GM23248 (cell line): ENCODE results near the gene C2orf78. TPM values are rescaled to one million over a fixed set of nuclear protein-coding genes. Genes with fewer than 3 reads are reported as not detected.

ENCODE experiments used
- DNase-seq: peaks from one replicate; pipeline ENCODE4 v3.0.0-alpha.2; 2015
- H2AFZ ChIP-seq: fragments of 200-600 bp; sonication (generic); 2 replicates; pipeline ENCODE4 v1.6.1; 2016; ENCODE audit warnings: antibody characterized with exemption
- H3F3A ChIP-seq: fragments of 200-600 bp; sonication (generic); 2 replicates; pipeline ENCODE4 v1.6.1; 2016; ENCODE audit warnings: mild to moderate bottlenecking, antibody characterized with exemption, mixed run types; ENCODE audit not compliant: insufficient read depth
- H3K27ac ChIP-seq: fragments of 200-600 bp; sonication (generic); 2 replicates; pipeline ENCODE4 v1.5.1; 2016; ENCODE audit warnings: mild to moderate bottlenecking
- H3K27me3 ChIP-seq: fragments of 200-600 bp; sonication (generic); replicated peaks from 2 replicates; pipeline ENCODE4 v1.6.1; 2016; ENCODE audit warnings: mild to moderate bottlenecking; ENCODE audit not compliant: insufficient read depth
- H3K36me3 ChIP-seq: fragments of 200-600 bp; sonication (generic); 2 replicates; pipeline ENCODE4 v1.6.1; 2016; ENCODE audit warnings: low read depth, mild to moderate bottlenecking
- H3K4me1 ChIP-seq: fragments of 200-600 bp; sonication (generic); 2 replicates; pipeline ENCODE4 v1.6.1; 2016; ENCODE audit warnings: mild to moderate bottlenecking; ENCODE audit not compliant: insufficient read depth
- H3K4me2 ChIP-seq: fragments of 200-600 bp; sonication (generic); one replicate; pipeline ENCODE4 v1.6.1; 2016; ENCODE audit warnings: mild to moderate bottlenecking; ENCODE audit not compliant: unreplicated experiment
- H3K4me3 ChIP-seq: fragments of 200-600 bp; sonication (generic); 2 replicates; pipeline ENCODE4 v1.5.1; 2016; ENCODE audit warnings: mild to moderate bottlenecking
- H3K79me2 ChIP-seq: fragments of 200-600 bp; sonication (generic); 2 replicates; pipeline ENCODE4 v1.6.1; 2016; ENCODE audit warnings: mild to moderate bottlenecking; ENCODE audit not compliant: insufficient read depth
- H3K9ac ChIP-seq: fragments of 200-600 bp; sonication (generic); 2 replicates; pipeline ENCODE4 v1.6.1; 2016; ENCODE audit warnings: mild to moderate bottlenecking
- H3K9me2 ChIP-seq: fragments of 200-600 bp; sonication (generic); 2 replicates; pipeline ENCODE4 v1.6.1; 2016; ENCODE audit warnings: mixed run types, mild to moderate bottlenecking, moderate library complexity; ENCODE audit not compliant: insufficient read depth
- H3K9me3 ChIP-seq: fragments of 200-600 bp; sonication (generic); one replicate; pipeline ENCODE4 v1.6.1; 2017; ENCODE audit warnings: low read depth
- H4K20me1 ChIP-seq: fragments of 200-600 bp; sonication (generic); 2 replicates; pipeline ENCODE4 v1.6.0; 2016; ENCODE audit not compliant: insufficient read depth
- EZH2 ChIP-seq: fragments of 200-600 bp; sonication (generic); IDR thresholded peaks from 2 replicates; pipeline ENCODE4 v1.6.1; 2018; ENCODE audit warnings: antibody characterized with exemption, mild to moderate bottlenecking; ENCODE audit not compliant: insufficient read depth, poor library complexity, severe bottlenecking
- EZH2phosphoT487 ChIP-seq: fragments of 200-600 bp; sonication (generic); IDR thresholded peaks from 2 replicates; pipeline ENCODE4 v1.6.1; 2018; ENCODE audit warnings: antibody characterized with exemption, moderate library complexity, mild to moderate bottlenecking, low read depth; ENCODE audit not compliant: insufficient read depth
- WGBS, 2 experiments: methylation state at CpG; one replicate each; pipeline ENCODE4 v1.1.6; 2015 to 2017; ENCODE audit warnings: low lambda C conversion rate in 2 of 2, low coverage in 1 of 2; ENCODE audit errors: missing lambda C conversion rate in 2 of 2; 5-methylcytosine and 5-hydroxymethylcytosine counted together
- in situ Hi-C: fragments of 300-500 bp; cut with MboI; formaldehyde crosslinking; loops from 2 replicates; pipeline ENCODE4 v1.15.0; 2020
- polyA plus RNA-seq: library from polyadenylated mRNA; unstranded; fragments of >200 nt; fragmentation: Nextera tagmentation; extraction: Ambion mirVana; gene quantifications from 2 replicates; pipeline ENCODE4 v1.2.1, GENCODE V29; 2016
- total RNA-seq: library from RNA; depleted of rRNA; stranded (reverse); fragments of >200 nt; shearing (Covaris generic); gene quantifications from 2 replicates; pipeline ENCODE4 v1.2.3, GENCODE V29; 2014

C2orf78 gene
- total and polyA plus RNA-seq, 2 experiments from 2014 or later, result not detected

DNA sequence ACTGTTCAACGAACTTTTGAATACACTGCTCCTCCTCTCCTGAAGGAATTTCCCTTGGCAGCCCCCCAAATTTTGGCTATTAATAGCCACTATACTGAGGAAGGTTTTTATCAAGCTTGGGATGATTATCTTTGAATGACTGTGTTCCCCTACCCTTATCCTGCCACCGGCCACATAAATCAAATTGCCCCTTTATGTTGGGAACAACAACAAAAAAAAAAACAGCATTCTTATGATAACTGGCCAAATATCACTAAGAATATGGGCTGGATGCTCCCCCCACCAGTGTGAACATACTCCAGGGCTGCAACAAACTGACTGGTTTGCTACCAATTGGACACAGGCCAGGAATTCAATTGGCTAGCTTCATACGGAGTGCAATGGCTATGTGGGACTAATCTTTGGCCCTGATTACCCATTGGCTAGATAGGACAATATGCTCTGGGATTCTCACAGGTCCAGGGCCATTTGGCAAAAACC lies 24.7 kb upstream of the C2orf78 start:
- Histone ChIP-seq H3F3A (0 out of 2 replicates have a peak, but pooled peaks cover 9% of the 10 kb centered on the region), H3K9ac (no peak overlapping the region), H4K20me1 (no peaks in the 10 kb centered on the region; the same call in 1 of the 2 replicates), H2AFZ (no peak overlapping the region), H3K4me2 (no peak overlapping the region), H3K9me3 (no peaks in the 10 kb centered on the region), H3K36me3 (peaks cover 27% of the 10 kb centered on the region), H3K4me3 (no peak overlapping the region), H3K27me3 (no peaks in the 10 kb centered on the region), H3K9me2 (no peaks in the 10 kb centered on the region), H3K4me1 (peaks cover 7% of the 10 kb centered on the region), H3K27ac (no peak overlapping the region), H3K79me2 (no peaks in the 10 kb centered on the region; the same call in 1 of the 2 replicates)
- TF ChIP-seq EZH2phosphoT487, result no peak
- TF ChIP-seq EZH2, result no peak
- in situ Hi-C loops, result no loop called here
- 30 to 36% methylated on average over 3 of the region's 3 CpGs for WGBS, 2 experiments
- DNase-seq, result peak; percentile 45

- no peaks in the 10 kb centered on the region; the same call in 1 of the 2 replicates for H4K20me1 ChIP-seq
- TF ChIP-seq EZH2 (no peak), EZH2phosphoT487 (no peak)
- 83 to 88% methylated on average over 2 of the region's 2 CpGs for WGBS, 2 experiments
- no peak overlapping the region for H3K4me2 ChIP-seq
- no peak overlapping the region for H3K4me3 ChIP-seq
- no peaks in the 10 kb centered on the region; the same call in 1 of the 2 replicates for H3K79me2 ChIP-seq
- H3K9me3 ChIP-seq, result no peaks in the 10 kb centered on the region
- 0 out of 2 replicates have a peak, but pooled peaks cover 9% of the 10 kb centered on the region for H3F3A ChIP-seq
- no peak overlapping the region for H2AFZ ChIP-seq
- in situ Hi-C loops, result no loop called here
- H3K4me1 ChIP-seq, result peaks cover 7% of the 10 kb centered on the region
- H3K27ac ChIP-seq, result no peak overlapping the region
- peak; percentile 15 for DNase-seq
- H3K27me3 ChIP-seq, result no peaks in the 10 kb centered on the region
- peaks cover 33% of the 10 kb centered on the region for H3K36me3 ChIP-seq
- H3K9me2 ChIP-seq, result no peaks in the 10 kb centered on the region
- no peak overlapping the region for H3K9ac ChIP-seq
These were observed 24.1 kb upstream of the C2orf78 start for GRCh38 chr2:73759904-73760303.

DNA sequence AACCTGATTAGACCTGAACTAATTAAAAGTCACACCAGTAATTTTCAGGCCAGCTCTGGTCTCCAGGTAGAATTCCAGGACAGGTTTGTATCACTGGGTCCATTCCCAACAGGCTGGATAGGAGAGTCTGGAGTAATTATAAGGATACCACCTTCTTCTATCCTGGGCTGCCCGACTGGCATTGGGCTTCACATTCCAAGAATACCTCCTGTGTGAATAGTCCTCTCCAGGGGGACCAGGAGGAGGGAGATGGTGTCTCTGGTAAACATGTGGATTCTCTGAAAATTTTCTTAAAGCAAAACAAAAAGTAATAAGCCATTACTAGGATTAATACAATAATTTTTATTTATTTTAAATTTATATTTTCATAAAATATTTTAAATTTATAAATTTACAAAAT lies 21.4 kb upstream of the C2orf78 start:
- no peaks in the 10 kb centered on the region; the same call in 1 of the 2 replicates for H4K20me1 ChIP-seq
- TF ChIP-seq EZH2phosphoT487 (no peak), EZH2 (no peak)
- no peak overlapping the region for H3K4me3 ChIP-seq
- H3K27me3 ChIP-seq, result no peaks in the 10 kb centered on the region
- H3K9me2 ChIP-seq, result no peaks in the 10 kb centered on the region
- in situ Hi-C loops, result no loop called here
- no peak overlapping the region for H3K4me2 ChIP-seq
- no peak overlapping the region for H3K9ac ChIP-seq
- H3K79me2 ChIP-seq, result peaks cover 3% of the 10 kb centered on the region
- no peaks in the 10 kb centered on the region for H3K9me3 ChIP-seq
- WGBS, 2 experiments, result 78 to 92% methylated on average over 1 of the region's 1 CpG
- peaks cover 7% of the 10 kb centered on the region for H3K4me1 ChIP-seq
- H3K27ac ChIP-seq, result no peak overlapping the region
- H2AFZ ChIP-seq, result no peak overlapping the region
- DNase-seq, result no peak
- 0 out of 2 replicates have a peak, but pooled peaks cover 9% of the 10 kb centered on the region for H3F3A ChIP-seq
- H3K36me3 ChIP-seq, result peaks cover 49% of the 10 kb centered on the region

GRCh38 chr2:73764945-73765344 lies 19.0 kb upstream of the C2orf78 start:
- no peak overlapping the region for H3K27ac ChIP-seq
- no peaks in the 10 kb centered on the region; the same call in 1 of the 2 replicates for H4K20me1 ChIP-seq
- H3K4me2 ChIP-seq, result no peak overlapping the region
- H3K9me3 ChIP-seq, result no peaks in the 10 kb centered on the region
- 0 out of 2 replicates have a peak, but pooled peaks cover 7% of the 10 kb centered on the region for H3F3A ChIP-seq
- H2AFZ ChIP-seq, result no peak overlapping the region
- peaks cover 72% of the 10 kb centered on the region for H3K36me3 ChIP-seq
- WGBS, 2 experiments, result 100% methylated on average over 1 of the region's 1 CpG
- in situ Hi-C loops, result no loop called here
- no peak overlapping the region for H3K9ac ChIP-seq
- no peaks in the 10 kb centered on the region for H3K4me1 ChIP-seq
- DNase-seq, result no peak
- TF ChIP-seq EZH2phosphoT487, result no peak
- TF ChIP-seq EZH2, result no peak
- no peaks in the 10 kb centered on the region for H3K27me3 ChIP-seq
- H3K79me2 ChIP-seq, result peaks cover 27% of the 10 kb centered on the region
- H3K4me3 ChIP-seq, result no peak overlapping the region
- no peaks in the 10 kb centered on the region for H3K9me2 ChIP-seq

DNA sequence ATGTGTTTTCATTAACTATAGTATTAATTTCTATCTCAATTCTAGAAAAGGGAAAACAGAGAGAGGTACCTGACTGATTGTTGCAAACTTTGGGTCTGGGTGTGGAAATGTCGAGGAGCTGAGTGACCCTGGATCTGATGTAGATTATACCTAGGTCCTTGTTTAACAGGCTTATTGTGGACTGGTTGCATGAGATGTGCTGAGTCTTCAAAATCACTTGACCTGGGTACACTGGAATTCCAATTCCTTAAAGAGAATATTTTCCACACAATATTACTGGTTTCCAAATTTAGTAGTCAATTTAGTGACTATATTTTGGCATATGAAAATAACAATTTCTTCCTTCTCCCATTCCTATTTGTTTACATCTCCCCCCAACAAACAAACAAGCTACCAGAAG lies 17.6 kb upstream of the C2orf78 start:
- Histone ChIP-seq H3K27ac (no peak overlapping the region), H3K27me3 (no peaks in the 10 kb centered on the region), H3K4me2 (no peak overlapping the region), H2AFZ (no peak overlapping the region), H3K9me3 (no peaks in the 10 kb centered on the region), H3K4me3 (no peak overlapping the region), H3F3A (0 out of 2 replicates have a peak, but pooled peaks cover 5% of the 10 kb centered on the region), H3K4me1 (no peaks in the 10 kb centered on the region), H4K20me1 (no peaks in the 10 kb centered on the region), H3K9me2 (no peaks in the 10 kb centered on the region), H3K9ac (no peak overlapping the region), H3K36me3 (peaks cover 69% of the 10 kb centered on the region), H3K79me2 (peaks cover 41% of the 10 kb centered on the region)
- TF ChIP-seq EZH2phosphoT487 (no peak), EZH2 (no peak)
- in situ Hi-C loops, result no loop called here
- 96 to 100% methylated on average over 1 of the region's 1 CpG for WGBS, 2 experiments
- DNase-seq, result no peak
